Fibroblast of lung (primary cell): Measurements from ENCODE around the gene PMEPA1. TPM values are rescaled to one million over a fixed set of nuclear protein-coding genes. Genes with fewer than 3 reads are reported as not detected.

Experiments
- DNase-seq, 2 donors: peaks; one replicate each; pipeline versions ENCODE4 v3.0.0 to v3.0.0-alpha.2; 2010; ENCODE audit warnings: low read depth in 2 of 2
- H2AFZ ChIP-seq: 2 replicates; pipeline ENCODE4 v1.5.1; 2012; ENCODE audit warnings: low read length, control low read depth, inconsistent platforms
- H3K27ac ChIP-seq: 2 replicates; pipeline ENCODE4 v1.5.1; 2011; ENCODE audit warnings: low read length, control low read depth; ENCODE audit not compliant: insufficient read depth
- H3K27me3 ChIP-seq: 2 replicates; pipeline ENCODE4 v1.5.1; 2011; ENCODE audit warnings: mild to moderate bottlenecking, low read length; ENCODE audit not compliant: control insufficient read depth, insufficient read depth
- H3K36me3 ChIP-seq: 2 replicates; pipeline ENCODE4 v1.5.1; 2011; ENCODE audit warnings: low read length; ENCODE audit not compliant: control insufficient read depth, insufficient read depth
- H3K4me1 ChIP-seq: 2 replicates; pipeline ENCODE4 v1.5.1; 2011; ENCODE audit warnings: low read length; ENCODE audit not compliant: control insufficient read depth, insufficient read depth; ENCODE audit errors: extremely low read depth
- H3K4me2 ChIP-seq: 2 replicates; pipeline ENCODE4 v1.5.1; 2011; ENCODE audit warnings: low read length, control low read depth; ENCODE audit not compliant: insufficient read depth; ENCODE audit errors: extremely low read depth
- H3K4me3 ChIP-seq, 4 experiments: fragments of 200-600 bp in 1 of 4; sonication (generic) in 1 of 4; replicated peaks in 1 of 4; 2 replicates each; pipeline ENCODE4 v1.5.1; 2011 to 2016; ENCODE audit warnings: low read length in 4 of 4, low read depth in 3 of 4, mild to moderate bottlenecking in 3 of 4, control low read depth in 2 of 4, inconsistent platforms in 1 of 4, mixed read lengths in 1 of 4; ENCODE audit not compliant: insufficient read depth in 1 of 4; ENCODE audit errors: control extremely low read depth in 1 of 4
- H3K79me2 ChIP-seq: 2 replicates; pipeline ENCODE4 v1.5.1; 2012; ENCODE audit warnings: mild to moderate bottlenecking, low read length, inconsistent platforms; ENCODE audit not compliant: control insufficient read depth, insufficient read depth
- H3K9ac ChIP-seq: 2 replicates; pipeline ENCODE4 v1.5.1; 2011; ENCODE audit warnings: mild to moderate bottlenecking, low read length, control low read depth; ENCODE audit not compliant: insufficient read depth
- H3K9me3 ChIP-seq: 2 replicates; pipeline ENCODE4 v1.5.1; 2012; ENCODE audit warnings: low read depth, low read length; ENCODE audit not compliant: control insufficient read depth, insufficient read depth
- H4K20me1 ChIP-seq: 2 replicates; pipeline ENCODE4 v1.5.1; 2011; ENCODE audit warnings: low read length; ENCODE audit not compliant: control insufficient read depth, insufficient read depth; ENCODE audit errors: extremely low read depth
- CTCF ChIP-seq, 2 donors: IDR thresholded peaks in 1 of 2; conservative IDR thresholded peaks in 1 of 2; 1 replicate in 1 of 2; 2 replicates in 1 of 2; pipeline ENCODE4 v1.5.1; 2011 to 2012; ENCODE audit warnings: low read length in 2 of 2, control low read depth in 1 of 2, inconsistent platforms in 1 of 2, low read depth in 1 of 2, mild to moderate bottlenecking in 1 of 2
- EZH2 ChIP-seq: IDR thresholded peaks from 2 replicates; pipeline ENCODE4 v1.5.1; 2012; ENCODE audit warnings: low read length, control low read depth, mild to moderate bottlenecking; ENCODE audit errors: missing control alignments
- polyA plus RNA-seq, 2 donors: library from polyadenylated mRNA; depleted of rRNA in 1 of 2; stranded (reverse) in 1 of 2; unstranded in 1 of 2; fragments of >200 nt; gene quantifications; 2 replicates each; pipeline ENCODE4 v1.2.1, GENCODE V29; 2011 to 2012; ENCODE audit warnings: missing spikeins in 1 of 2
- total RNA-seq: library from RNA; depleted of rRNA; stranded (reverse); fragments of >200 nt; gene quantifications from 2 replicates; pipeline ENCODE4 v1.2.1, GENCODE V29; 2014

Gene PMEPA1
- total and polyA plus RNA-seq, 2 donors (not counting 1 experiment from before 2014, with no cell fraction given): 0.19 to 0.33 TPM

DNA sequence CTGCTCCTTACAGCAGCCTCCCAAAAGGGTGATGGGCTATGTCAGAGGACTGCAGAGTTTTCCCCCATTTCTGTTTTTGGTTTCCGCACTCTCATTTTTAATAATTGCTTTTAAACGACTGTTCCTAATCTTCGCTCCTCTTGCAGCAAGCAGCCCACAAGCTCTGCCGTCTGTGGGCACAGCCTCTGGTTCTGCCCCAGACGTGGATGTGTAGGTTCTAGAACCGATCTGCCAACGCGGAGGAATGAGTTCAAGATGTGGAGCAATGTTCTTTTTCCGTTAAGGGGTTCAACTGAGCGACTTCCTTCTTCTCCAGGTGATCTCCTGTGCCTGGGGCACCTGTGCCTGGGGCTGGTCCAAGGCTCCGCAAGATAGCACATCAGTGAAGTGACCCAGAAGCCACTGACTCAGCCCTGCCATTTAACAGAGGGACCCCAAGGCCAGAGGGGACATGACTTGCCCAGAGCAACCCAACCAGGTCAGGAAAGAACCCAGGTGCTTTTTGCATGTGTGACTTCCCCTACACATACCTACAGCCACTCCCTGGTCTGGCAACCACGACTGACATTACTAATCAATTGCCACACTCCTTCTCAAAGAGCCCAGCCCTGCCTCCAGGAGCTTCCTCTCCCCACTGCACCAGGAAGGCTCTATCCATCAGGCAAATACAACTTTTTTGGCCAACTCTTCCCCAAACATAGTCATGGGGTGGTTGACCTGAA is 22.7 kb downstream of the PMEPA1 start:
- no peaks in the 10 kb centered on the region for H3K9me3 ChIP-seq
- DNase-seq: no peak
- no peak overlapping the region for H3K4me3 ChIP-seq
- no peak overlapping the region for H3K9ac ChIP-seq
- H2AFZ ChIP-seq: no peak overlapping the region
- H3K36me3 ChIP-seq: no peaks in the 10 kb centered on the region
- no peaks in the 10 kb centered on the region for H3K79me2 ChIP-seq
- H4K20me1 ChIP-seq: no peaks in the 10 kb centered on the region
- H3K27ac ChIP-seq: no peak overlapping the region
- no peak overlapping the region for H3K4me2 ChIP-seq
- H3K4me1 ChIP-seq: no peaks in the 10 kb centered on the region
- TF ChIP-seq CTCF (conservative IDR thresholded peaks at IDR 0.05 in 1 of 2, IDR thresholded peaks at IDR 0.05 in 1 of 2; ENCODE audit: low read depth in 1 of 2, low read length in 2 of 2): no peak
- TF ChIP-seq EZH2: no peak
- H3K27me3 ChIP-seq: peaks cover 9% of the 10 kb centered on the region

DNA sequence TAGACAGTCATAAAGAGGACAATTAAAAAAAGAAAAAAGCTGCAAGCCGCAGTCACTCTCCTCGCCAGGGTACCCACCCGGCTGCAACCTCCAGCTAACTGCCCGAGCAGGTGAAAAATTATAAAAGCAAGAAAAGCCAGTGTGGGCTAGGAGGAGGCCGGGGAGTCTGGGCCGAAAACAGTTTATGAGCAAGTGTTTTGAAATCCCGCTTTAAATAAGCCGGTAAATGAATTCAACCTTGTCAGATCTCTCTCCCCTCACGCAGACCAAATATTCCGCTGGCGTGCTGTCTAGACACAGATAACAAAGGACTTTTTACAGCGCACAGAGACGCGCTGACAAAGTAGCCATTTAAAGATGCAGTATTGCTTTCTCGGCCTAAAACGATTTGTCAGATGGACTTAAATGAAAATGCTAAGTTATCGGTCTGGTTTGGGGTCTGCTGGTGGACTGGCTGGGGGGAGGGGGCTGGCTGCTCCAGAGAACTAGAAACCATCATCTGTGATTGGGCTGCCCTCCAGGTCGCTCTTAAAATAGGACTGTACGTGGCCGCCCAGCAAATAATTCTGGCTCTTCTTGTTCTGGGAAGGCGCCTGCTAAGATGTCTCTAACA is 24.6 kb downstream of the PMEPA1 start:
- H3K4me2 ChIP-seq: no peak overlapping the region
- H3K4me3 ChIP-seq: no peak overlapping the region
- H3K27me3 ChIP-seq: peaks cover 9% of the 10 kb centered on the region
- no peaks in the 10 kb centered on the region for H3K4me1 ChIP-seq
- H2AFZ ChIP-seq: no peak overlapping the region
- TF ChIP-seq EZH2 (no peak), CTCF (conservative IDR thresholded peaks at IDR 0.05 in 1 of 2, IDR thresholded peaks at IDR 0.05 in 1 of 2; ENCODE audit: low read depth in 1 of 2, low read length in 2 of 2) (no peak)
- H3K79me2 ChIP-seq: no peaks in the 10 kb centered on the region
- no peak overlapping the region for H3K27ac ChIP-seq
- H3K9me3 ChIP-seq: no peaks in the 10 kb centered on the region
- H3K9ac ChIP-seq: no peak overlapping the region
- peak in 1 of 2 donors; percentile 77 for DNase-seq
- no peaks in the 10 kb centered on the region for H4K20me1 ChIP-seq
- no peaks in the 10 kb centered on the region for H3K36me3 ChIP-seq

GRCh38 chr20:57684808-57685140 is 25.0 kb downstream of the PMEPA1 start:
- Histone ChIP-seq H3K36me3 (no peaks in the 10 kb centered on the region), H4K20me1 (no peaks in the 10 kb centered on the region), H3K4me2 (no peak overlapping the region), H2AFZ (no peak overlapping the region), H3K27me3 (peaks cover 9% of the 10 kb centered on the region), H3K79me2 (no peaks in the 10 kb centered on the region), H3K27ac (no peak overlapping the region), H3K9me3 (no peaks in the 10 kb centered on the region), H3K4me1 (no peaks in the 10 kb centered on the region), H3K9ac (no peak overlapping the region), H3K4me3 (no peak overlapping the region)
- no peak for DNase-seq
- no peak for TF ChIP-seq CTCF (conservative IDR thresholded peaks at IDR 0.05 in 1 of 2, IDR thresholded peaks at IDR 0.05 in 1 of 2; ENCODE audit: low read depth in 1 of 2, low read length in 2 of 2)
- TF ChIP-seq EZH2: no peak
